GM12878 (cell line): ENCODE results near the gene CSRP2. TPM values are rescaled to one million over a fixed set of nuclear protein-coding genes. Genes with fewer than 3 reads are reported as not detected.

Experiments used
- ATAC-seq: fragments of 200-7000 bp; cut with Tn5 transposase; 3 replicates; pipeline ENCODE4 v1.9.1; 2020; ENCODE audit warnings: mild to moderate bottlenecking, moderate library complexity
- BruUV-seq: library from RNA; stranded (reverse); fragments of 400-500 nt; replicated peaks from 2 replicates; lab custom pipeline; 2021; lab: Mats Ljungman, UMichigan
- CTCF ChIA-PET: fragments of 300-600 bp; sonication (Branson Sonifier 250); formaldehyde crosslinking; extraction: SDS; loops from one replicate; lab custom pipeline; 2021; ENCODE audit warnings: inconsistent platforms; lab: Yijun Ruan, JAX
- POLR2A ChIA-PET: fragments of 350-600 bp; formaldehyde crosslinking; extraction: SDS; loops from one replicate; lab custom pipeline; 2021; ENCODE audit warnings: inconsistent platforms; lab: Charles Lee
- RAD21 ChIA-PET: fragments of 300-600 bp; sonication (Branson Sonifier 250); formaldehyde crosslinking; loops from one replicate; lab custom pipeline; 2023; ENCODE audit warnings: antibody characterized with exemption; ENCODE audit not compliant: unreplicated experiment; lab: Charles Lee
- SMC1A ChIA-PET: fragments of 300-600 bp; sonication (Branson Sonifier 250); formaldehyde crosslinking; loops from one replicate; lab custom pipeline; 2023; ENCODE audit not compliant: unreplicated experiment, uncharacterized antibody; lab: Charles Lee
- DNase-seq: peaks from one replicate; pipeline ENCODE4 v3.0.0-alpha.2; 2011; ENCODE audit warnings: low read depth, low spot score
- FAIRE-seq: peaks from 3 replicates; lab custom pipeline; 2011; peaks lifted over from hg19 to GRCh38; lab: Jason Lieb, UNC
- H2AFZ ChIP-seq: 2 replicates; pipeline ENCODE4 v1.6.0; 2011; ENCODE audit warnings: low read depth, low read length, control low read depth; ENCODE audit not compliant: control insufficient read depth
- H3K27ac ChIP-seq: 2 replicates; pipeline ENCODE4 v1.5.1; 2011; ENCODE audit warnings: control low read depth; ENCODE audit not compliant: control insufficient read depth, insufficient read depth
- H3K27me3 ChIP-seq, 2 experiments: replicated peaks in 1 of 2; 2 replicates each; pipeline versions ENCODE4 v1.6.0 to v1.6.1; 2011; ENCODE audit warnings: low read length in 1 of 2; ENCODE audit not compliant: control insufficient read depth in 2 of 2, insufficient read depth in 2 of 2
- H3K36me3 ChIP-seq, 2 experiments: 2 replicates each; pipeline ENCODE4 v1.5.1; 2011; ENCODE audit warnings: low read length in 1 of 2; ENCODE audit not compliant: control insufficient read depth in 2 of 2, insufficient read depth in 2 of 2
- H3K4me1 ChIP-seq: 2 replicates; pipeline ENCODE4 v1.6.1; 2011; ENCODE audit warnings: mild to moderate bottlenecking, low read length, moderate library complexity, mixed read lengths; ENCODE audit not compliant: control insufficient read depth, insufficient read depth
- H3K4me2 ChIP-seq: 2 replicates; pipeline ENCODE4 v1.6.0; 2011; ENCODE audit warnings: control low read depth; ENCODE audit not compliant: control insufficient read depth, insufficient read depth
- H3K4me3 ChIP-seq: fragments of 200-600 bp; sonication (generic); 2 replicates; pipeline ENCODE4 v1.5.1; 2016
- H3K79me2 ChIP-seq: 2 replicates; pipeline ENCODE4 v1.6.0; 2011; ENCODE audit warnings: low read length; ENCODE audit not compliant: control insufficient read depth, insufficient read depth
- H3K9ac ChIP-seq: 2 replicates; pipeline ENCODE4 v1.8.0; 2011; ENCODE audit warnings: low read length, control low read depth, mixed read lengths; ENCODE audit not compliant: control insufficient read depth, insufficient read depth
- H3K9me3 ChIP-seq: replicated peaks from 3 replicates; pipeline ENCODE4 v1.5.1; 2011; ENCODE audit warnings: mild to moderate bottlenecking, low read length; ENCODE audit not compliant: control insufficient read depth, insufficient read depth
- H4K20me1 ChIP-seq: 2 replicates; pipeline ENCODE4 v1.6.0; 2011; ENCODE audit not compliant: control insufficient read depth, insufficient read depth
- ASH2L ChIP-seq: fragments of 300-600, 200-600 bp; sonication (generic); IDR thresholded peaks from 2 replicates; pipeline ENCODE4 v1.6.1; 2017; ENCODE audit warnings: low read depth, mild to moderate bottlenecking, borderline replicate concordance
- BCL11A ChIP-seq: IDR thresholded peaks from 2 replicates; pipeline ENCODE4 v1.6.1; 2011; ENCODE audit warnings: low read depth, low read length
- CHD2 ChIP-seq: IDR thresholded peaks from 2 replicates; pipeline ENCODE4 v1.6.1; 2011; ENCODE audit warnings: low read depth, low read length, improper control_type of control experiment, borderline replicate concordance
- EP300 ChIP-seq, 2 experiments: fragments of 150-350 bp in 1 of 2; IDR thresholded peaks; 2 replicates each; pipeline ENCODE4 v1.6.1; 2011 to 2012; ENCODE audit warnings: low read depth in 2 of 2, low read length in 2 of 2, borderline replicate concordance in 1 of 2, improper control_type of control experiment in 1 of 2, inconsistent platforms in 1 of 2; ENCODE audit not compliant: control insufficient read depth in 1 of 2
- MEF2B ChIP-seq: fragments of 450-650 bp; IDR thresholded peaks from 2 replicates; pipeline ENCODE4 v1.6.1; 2018; ENCODE audit warnings: mild to moderate bottlenecking, moderate library complexity; ENCODE audit not compliant: partially characterized antibody, poor library complexity, severe bottlenecking
- MYB ChIP-seq: fragments of 150-350 bp; IDR thresholded peaks from 2 replicates; pipeline ENCODE4 v1.6.1; 2014; ENCODE audit warnings: mild to moderate bottlenecking, low read depth, low read length, borderline replicate concordance
- NFIC ChIP-seq: IDR thresholded peaks from 2 replicates; pipeline ENCODE4 v1.6.1; 2012; ENCODE audit warnings: low read depth, mild to moderate bottlenecking, inconsistent platforms, low read length, moderate library complexity
- NFYA ChIP-seq: IDR thresholded peaks from 2 replicates; pipeline ENCODE4 v1.6.1; 2011; ENCODE audit warnings: low read depth, mild to moderate bottlenecking, low read length, improper control_type of control experiment, borderline replicate concordance
- POLR2AphosphoS2 ChIP-seq: IDR thresholded peaks from 2 replicates; pipeline ENCODE4 v1.6.1; 2011; ENCODE audit warnings: low read depth, mild to moderate bottlenecking, low read length, improper control_type of control experiment, moderate library complexity
- SREBF2 ChIP-seq: IDR thresholded peaks from 2 replicates; pipeline ENCODE4 v1.6.1; 2012; ENCODE audit warnings: mild to moderate bottlenecking, low read length
- WGBS: methylation state at CpG from one replicate; pipeline ENCODE4 v1.1.6; 2016; ENCODE audit warnings: low lambda C conversion rate; ENCODE audit not compliant: insufficient replicate concordance, insufficient coverage; ENCODE audit errors: missing lambda C conversion rate; 5-methylcytosine and 5-hydroxymethylcytosine counted together
- in situ Hi-C: fragments of 300-500 bp; cut with MboI; formaldehyde crosslinking; loops from 9 replicates; pipeline ENCODE4 v1.14.3; 2018; ENCODE audit warnings: mixed read lengths
- intact Hi-C: fragments of 100-400 bp; cut with micrococcal nuclease; formaldehyde crosslinking; loops from one replicate; pipeline ENCODE4 v1.14.2; 2022; ENCODE audit not compliant: unreplicated experiment
- polyA plus RNA-seq, 11 experiments: library from polyadenylated mRNA; depleted of rRNA in 4 of 11; unstranded in 6 of 11; stranded (reverse) in 5 of 11; fragments of >200 nt; fragmentation: Nextera tagmentation in 4 of 11; fragmentation: Illumina TruSeq in 1 of 11; extraction: Ambion mirVana in 4 of 11; extraction: Trizol in 1 of 11; gene quantifications; 1 replicate in 1 of 11; 2 replicates in 10 of 11; pipeline versions ENCODE4 v1.2.1 to v1.2.3, GENCODE V29; 2011 to 2016; ENCODE audit warnings: inconsistent platforms in 2 of 11, missing spikeins in 2 of 11, low read depth in 1 of 11
- total RNA-seq, 4 experiments: library from RNA; depleted of rRNA in 3 of 4; stranded (reverse); fragments of >200 nt in 3 of 4; fragmentation: Illumina TruSeq in 1 of 4; extraction: Trizol in 1 of 4; gene quantifications; 2 replicates each; pipeline versions ENCODE4 v1.2.1 to v1.2.3, GENCODE V29; 2013 to 2021
- TF ChIP-seq, protein P1 (sequence below): IDR thresholded peaks from 2 replicates; pipeline ENCODE4 v1.6.1; 2011; ENCODE audit warnings: borderline replicate concordance, low read depth, mild to moderate bottlenecking, moderate library complexity, low read length; ENCODE audit not compliant: insufficient read depth, poor library complexity, severe bottlenecking

CSRP2 gene
- total and polyA plus RNA-seq, 10 of the 15 experiments (the other 5 are each of a cell fraction or from before 2014, with no cell fraction given), result 0.08 to 1.6 (median 0.52) TPM

DNA sequence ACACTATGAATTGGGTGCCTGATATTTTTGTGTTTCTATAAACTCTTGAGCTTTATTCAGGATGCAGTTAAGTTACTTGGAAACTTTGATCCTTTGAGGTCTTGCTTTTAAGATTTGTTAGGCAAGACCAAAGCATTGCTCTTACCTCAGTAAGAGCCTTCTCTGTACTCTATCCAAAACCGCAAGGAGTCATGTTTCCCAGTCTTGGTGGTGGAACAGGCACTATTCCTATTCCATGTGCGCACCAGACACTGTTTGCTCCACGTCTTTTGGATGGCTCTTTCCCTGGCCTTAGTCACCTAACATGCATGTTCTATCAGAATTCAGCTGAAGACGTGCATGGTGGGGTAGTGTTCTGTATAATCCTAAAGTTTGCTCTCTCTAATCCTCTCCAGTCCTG, 23.5 kb downstream of the CSRP2 start:
- FAIRE-seq, result no peak
- no peak overlapping the region for H3K4me3 ChIP-seq
- in situ Hi-C loops, result no loop called here

More for the DNA sequence above, 23.5 kb downstream of the CSRP2 start:
- Histone ChIP-seq H4K20me1 (no peaks in the 10 kb centered on the region), H3K36me3 (no peaks in the 10 kb centered on the region; a peak in 1 of 4 replicates), H3K27me3 (no peaks in the 10 kb centered on the region), H3K4me1 (no peaks in the 10 kb centered on the region), H3K9ac (no peak overlapping the region), H3K4me2 (no peak overlapping the region), H3K79me2 (no peaks in the 10 kb centered on the region), H3K9me3 (no peaks in the 10 kb centered on the region), H3K27ac (no peak overlapping the region), H2AFZ (no peak overlapping the region)
- TF ChIP-seq NFIC (no peak), BCL11A (no peak), MEF2B (no peak), NFYA (no peak), ASH2L (no peak), CHD2 (no peak), POLR2AphosphoS2 (no peak), EP300 (IDR thresholded peaks at IDR 0.05; ENCODE audit: borderline replicate concordance in 1 of 2, control insufficient read depth in 1 of 2, low read depth in 2 of 2, low read length in 2 of 2) (no peak), SREBF2 (no peak), MYB (no peak)
- TF ChIP-seq, protein P1, sequence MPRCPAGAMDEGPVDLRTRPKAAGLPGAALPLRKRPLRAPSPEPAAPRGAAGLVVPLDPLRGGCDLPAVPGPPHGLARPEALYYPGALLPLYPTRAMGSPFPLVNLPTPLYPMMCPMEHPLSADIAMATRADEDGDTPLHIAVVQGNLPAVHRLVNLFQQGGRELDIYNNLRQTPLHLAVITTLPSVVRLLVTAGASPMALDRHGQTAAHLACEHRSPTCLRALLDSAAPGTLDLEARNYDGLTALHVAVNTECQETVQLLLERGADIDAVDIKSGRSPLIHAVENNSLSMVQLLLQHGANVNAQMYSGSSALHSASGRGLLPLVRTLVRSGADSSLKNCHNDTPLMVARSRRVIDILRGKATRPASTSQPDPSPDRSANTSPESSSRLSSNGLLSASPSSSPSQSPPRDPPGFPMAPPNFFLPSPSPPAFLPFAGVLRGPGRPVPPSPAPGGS, result no peak
- whole genome bisulfite sequencing, result 95% methylated on average over 4 of the region's 4 CpGs
- intact Hi-C loops, result no loop called here
- DNase-seq (no peak), ATAC-seq (no peak)
- RAD21 ChIA-PET, result no interaction called here
- POLR2A ChIA-PET, result no interaction called here
- SMC1A ChIA-PET, result interaction anchor here (0.8 to 1.6 kb wide), 3 partner anchors 14 to 47 kb away, joined by 3 to 5 read pairs (median 4); no protein-coding TSS in a partner anchor
- CTCF ChIA-PET, result interaction anchor here (0.9 kb wide), 1 partner anchor 15 kb away, joined by 4 read pairs; no protein-coding TSS in a partner anchor
- no TSS peak for BruUV-seq
